AG09309 (cell line): ENCODE results near the gene MYO1D.
"Not testable (repeated sequence)": the region's sequence is repeated elsewhere in the genome, so short reads cannot be mapped to it uniquely, and the experiment has no call there.

Source experiments
- DNase-seq: peaks from one replicate; pipeline ENCODE4 v3.0.0-alpha.2; 2010; ENCODE audit warnings: low read depth
- H3K4me3 ChIP-seq: 2 replicates; pipeline ENCODE4 v1.5.1; 2011; ENCODE audit warnings: mild to moderate bottlenecking, low read depth, low read length, moderate library complexity; ENCODE audit not compliant: control insufficient read depth
- TF ChIP-seq, protein P1 (sequence below): IDR thresholded peaks from 2 replicates; pipeline ENCODE4 v1.5.1; 2011; ENCODE audit warnings: mild to moderate bottlenecking, low read depth, low read length, inconsistent platforms; ENCODE audit not compliant: insufficient read depth, control insufficient read depth; ENCODE audit errors: missing control alignments

The MYO1D gene

DNA sequence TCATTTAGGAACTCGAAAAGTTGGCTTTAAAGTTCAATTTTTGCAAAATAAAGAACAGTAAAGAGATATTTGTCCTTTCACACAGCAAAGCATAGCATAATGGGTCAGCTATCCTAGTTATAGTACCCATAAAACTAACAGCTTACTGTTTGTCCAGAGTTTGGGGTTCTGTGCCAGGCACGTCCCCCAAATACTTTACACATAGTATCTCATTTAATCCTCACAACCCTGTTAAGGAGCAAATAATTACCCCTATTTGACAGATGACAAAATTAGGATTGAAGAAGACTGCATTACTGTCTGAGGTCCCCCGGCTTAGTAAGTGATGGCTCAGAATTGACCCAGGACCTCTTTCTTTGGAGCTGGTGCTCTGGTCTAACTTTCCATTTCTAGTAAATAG is 52.6 kb downstream of the MYO1D start:
- TF ChIP-seq, protein P1, sequence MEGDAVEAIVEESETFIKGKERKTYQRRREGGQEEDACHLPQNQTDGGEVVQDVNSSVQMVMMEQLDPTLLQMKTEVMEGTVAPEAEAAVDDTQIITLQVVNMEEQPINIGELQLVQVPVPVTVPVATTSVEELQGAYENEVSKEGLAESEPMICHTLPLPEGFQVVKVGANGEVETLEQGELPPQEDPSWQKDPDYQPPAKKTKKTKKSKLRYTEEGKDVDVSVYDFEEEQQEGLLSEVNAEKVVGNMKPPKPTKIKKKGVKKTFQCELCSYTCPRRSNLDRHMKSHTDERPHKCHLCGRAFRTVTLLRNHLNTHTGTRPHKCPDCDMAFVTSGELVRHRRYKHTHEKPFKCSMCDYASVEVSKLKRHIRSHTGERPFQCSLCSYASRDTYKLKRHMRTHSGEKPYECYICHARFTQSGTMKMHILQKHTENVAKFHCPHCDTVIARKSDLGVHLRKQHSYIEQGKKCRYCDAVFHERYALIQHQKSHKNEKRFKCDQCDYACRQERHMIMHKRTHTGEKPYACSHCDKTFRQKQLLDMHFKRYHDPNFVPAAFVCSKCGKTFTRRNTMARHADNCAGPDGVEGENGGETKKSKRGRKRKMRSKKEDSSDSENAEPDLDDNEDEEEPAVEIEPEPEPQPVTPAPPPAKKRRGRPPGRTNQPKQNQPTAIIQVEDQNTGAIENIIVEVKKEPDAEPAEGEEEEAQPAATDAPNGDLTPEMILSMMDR: no peak
- no peak overlapping the region for H3K4me3 ChIP-seq
- DNase-seq: no peak

DNA sequence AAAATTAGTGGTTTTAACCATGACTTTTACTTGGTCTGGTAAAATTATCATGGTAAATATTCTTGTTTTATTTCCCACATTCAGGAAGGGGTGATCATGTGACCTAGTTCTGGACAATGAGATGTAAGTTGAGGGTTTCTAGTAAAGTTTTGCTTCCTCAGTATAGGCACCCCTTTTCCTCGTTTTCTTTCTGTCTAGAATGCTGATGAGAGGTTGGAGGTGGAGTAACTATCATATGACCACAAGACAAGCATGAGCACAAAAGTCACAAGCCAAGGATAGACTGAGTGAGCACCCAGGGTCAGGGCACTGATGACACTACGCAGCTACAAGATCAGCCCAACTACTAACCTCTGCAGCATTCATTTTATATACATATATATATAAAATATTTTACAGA is 53.9 kb downstream of the MYO1D start:
- no peak for DNase-seq
- TF ChIP-seq, protein P1: no peak
- no peak overlapping the region for H3K4me3 ChIP-seq

DNA sequence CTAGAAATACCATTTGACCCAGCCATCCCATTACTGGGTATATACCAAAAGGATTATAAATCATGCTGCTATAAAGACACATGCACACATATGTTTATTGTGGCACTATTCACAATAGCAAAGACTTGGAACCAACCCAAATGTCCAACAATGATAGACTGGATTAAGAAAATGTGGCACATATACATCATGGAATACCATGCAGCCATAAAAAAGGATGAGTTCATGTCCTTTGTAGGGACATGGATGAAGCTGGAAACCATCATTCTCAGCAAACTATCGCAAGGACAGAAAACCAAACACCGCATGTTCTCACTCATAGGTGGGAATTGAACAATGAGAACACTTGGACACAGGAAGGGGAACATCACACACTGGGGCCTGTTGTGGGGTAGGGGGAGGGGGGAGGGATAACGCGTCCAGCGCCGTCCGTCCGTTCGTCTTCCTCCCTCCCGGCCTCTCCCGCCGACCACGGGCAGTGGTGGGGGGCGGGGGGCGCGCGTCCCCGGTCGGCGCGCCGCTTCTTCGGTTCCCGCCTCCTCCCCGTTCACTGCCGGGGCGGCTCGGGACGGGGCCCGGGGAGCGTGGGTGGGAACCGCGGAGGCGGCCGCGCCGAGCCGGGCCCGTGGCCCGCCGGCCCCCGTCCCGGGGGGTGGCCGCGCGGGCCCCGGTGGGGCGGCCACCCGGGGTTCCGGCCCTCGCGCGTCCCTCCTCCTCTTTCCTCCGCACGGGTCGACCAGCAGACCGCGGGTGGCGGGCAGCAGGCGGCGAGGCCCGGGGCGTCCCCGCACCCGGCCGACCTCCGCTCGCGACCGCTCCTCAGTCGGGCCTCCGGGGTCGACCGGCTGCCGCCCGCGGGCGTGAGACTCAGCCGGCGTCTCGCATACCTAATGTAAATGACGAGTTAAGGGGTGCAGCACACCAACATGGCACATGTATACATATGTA is 54.7 kb downstream of the MYO1D start:
- DNase-seq: not testable (repeated sequence)
- H3K4me3 ChIP-seq: peak overlapping the region; percentile 27

DNA sequence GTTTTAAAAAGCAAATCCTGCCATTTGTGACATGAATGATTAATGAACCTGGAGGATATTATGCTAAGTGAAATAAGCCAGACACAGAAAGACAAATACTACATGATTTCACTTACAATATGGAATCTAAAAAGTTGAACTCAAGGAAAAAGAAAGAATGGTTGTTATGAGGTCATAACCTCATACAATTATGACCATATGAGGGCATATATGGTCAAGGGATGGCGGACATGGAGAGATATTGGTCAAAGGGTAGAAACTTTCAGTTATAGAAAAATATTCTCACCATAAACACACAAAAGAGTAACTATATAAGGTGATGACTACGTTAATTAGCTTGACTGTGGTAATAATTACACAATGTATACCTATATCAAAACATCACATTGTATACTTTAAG is 56.5 kb downstream of the MYO1D start:
- TF ChIP-seq, protein P1: no peak
- H3K4me3 ChIP-seq: no peak overlapping the region
- no peak for DNase-seq

DNA sequence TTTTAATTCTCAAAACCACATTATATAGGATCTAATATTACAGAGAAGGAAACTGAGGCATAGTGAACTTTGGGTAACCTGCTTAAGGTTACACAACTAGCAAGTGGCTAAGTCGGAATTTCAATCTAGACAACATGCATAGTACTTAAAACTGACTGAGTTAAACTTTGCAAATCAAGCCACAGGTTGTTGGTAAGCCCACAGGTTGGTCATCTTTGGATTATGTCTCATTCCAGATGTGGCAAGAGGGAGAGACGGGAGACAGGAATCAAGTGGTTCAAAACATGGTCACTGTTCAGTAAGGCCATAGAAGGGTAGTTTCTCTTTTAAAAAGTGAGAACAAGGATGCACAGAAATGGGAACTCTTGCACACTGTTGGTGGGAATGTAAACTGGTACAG is 57.1 kb downstream of the MYO1D start:
- TF ChIP-seq, protein P1: no peak

DNA sequence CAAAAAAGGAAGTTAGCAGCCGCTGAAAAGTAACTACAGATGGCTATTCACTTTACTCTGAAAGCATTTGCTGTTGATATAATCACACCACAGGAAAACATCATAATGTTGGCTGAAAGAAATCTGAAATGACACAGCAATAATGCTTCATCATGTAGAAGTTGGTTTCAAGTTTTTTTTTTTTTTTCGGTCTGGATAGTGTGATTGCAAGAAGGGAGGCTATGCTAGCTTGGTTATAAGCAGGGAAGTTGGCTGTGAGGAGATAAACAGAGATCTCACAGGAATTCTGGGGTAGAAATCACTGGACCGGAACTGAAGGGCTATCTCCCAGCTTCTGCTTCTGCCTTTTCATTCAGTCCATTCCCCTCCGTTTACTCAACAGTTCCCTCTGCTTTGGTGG is 57.9 kb downstream of the MYO1D start:
- H3K4me3 ChIP-seq: no peak overlapping the region
- TF ChIP-seq, protein P1: no peak
- peak; percentile 44 for DNase-seq

More for the DNA sequence above, 57.1 kb downstream of the MYO1D start:
- DNase-seq: no peak
- H3K4me3 ChIP-seq: no peak overlapping the region

DNA sequence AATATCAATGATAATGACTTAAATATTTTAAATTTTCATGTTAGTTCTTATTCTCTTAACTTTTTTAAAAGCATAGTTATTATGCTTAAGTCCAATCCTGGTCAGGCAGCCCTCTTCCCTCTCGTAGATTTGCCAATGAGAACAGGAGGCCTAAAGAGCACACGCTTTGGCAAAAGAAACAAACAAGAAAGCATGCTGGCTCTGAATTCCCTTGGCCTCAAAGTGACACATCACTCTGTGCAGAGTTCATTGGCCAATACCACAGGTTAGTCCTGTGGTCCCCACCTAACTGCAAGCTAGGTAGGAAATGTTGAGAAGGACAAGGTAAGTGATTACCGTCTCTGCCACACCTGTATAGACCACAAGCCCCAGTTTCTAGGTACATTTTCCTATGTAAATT is 61.5 kb downstream of the MYO1D start:
- TF ChIP-seq, protein P1: no peak
- no peak for DNase-seq
- H3K4me3 ChIP-seq: no peak overlapping the region
